T-helper 2 cell treated with Interferon-gamma antibody and Interleukin-4, amounts not matched to agents 5 μg/mL and 100 μg/mL, for 36 hours (primary cell): ENCODE measurements around the gene TMIGD2.
A peak's percentile ranks its signal among the peaks of the same experiment; 100 is the strongest.
"Not testable (repeated sequence)": the region's sequence is repeated elsewhere in the genome, so short reads cannot be mapped to it uniquely, and the experiment has no call there.

Experiments
- DNase-seq: peaks from one replicate; pipeline ENCODE4 v3.0.0; 2021; ENCODE audit warnings: low spot score
- H3K27ac Mint-ChIP-seq: one replicate; pipeline ENCODE4 v1.8.0; 2021; ENCODE audit warnings: mild to moderate bottlenecking, mixed read lengths
- H3K27me3 Mint-ChIP-seq: one replicate; pipeline ENCODE4 v1.8.0; 2021; ENCODE audit warnings: low read depth, mixed read lengths
- H3K36me3 Mint-ChIP-seq: one replicate; pipeline ENCODE4 v1.8.0; 2021; ENCODE audit warnings: low read depth, mixed read lengths
- H3K4me1 Mint-ChIP-seq: one replicate; pipeline ENCODE4 v1.8.0; 2021; ENCODE audit warnings: low read depth, mixed read lengths
- H3K4me3 Mint-ChIP-seq: one replicate; pipeline ENCODE4 v1.8.0; 2022; ENCODE audit warnings: mild to moderate bottlenecking, moderate library complexity, mixed read lengths
- H3K9me3 Mint-ChIP-seq: one replicate; pipeline ENCODE4 v1.8.0; 2021; ENCODE audit warnings: mixed read lengths

Gene TMIGD2

DNA sequence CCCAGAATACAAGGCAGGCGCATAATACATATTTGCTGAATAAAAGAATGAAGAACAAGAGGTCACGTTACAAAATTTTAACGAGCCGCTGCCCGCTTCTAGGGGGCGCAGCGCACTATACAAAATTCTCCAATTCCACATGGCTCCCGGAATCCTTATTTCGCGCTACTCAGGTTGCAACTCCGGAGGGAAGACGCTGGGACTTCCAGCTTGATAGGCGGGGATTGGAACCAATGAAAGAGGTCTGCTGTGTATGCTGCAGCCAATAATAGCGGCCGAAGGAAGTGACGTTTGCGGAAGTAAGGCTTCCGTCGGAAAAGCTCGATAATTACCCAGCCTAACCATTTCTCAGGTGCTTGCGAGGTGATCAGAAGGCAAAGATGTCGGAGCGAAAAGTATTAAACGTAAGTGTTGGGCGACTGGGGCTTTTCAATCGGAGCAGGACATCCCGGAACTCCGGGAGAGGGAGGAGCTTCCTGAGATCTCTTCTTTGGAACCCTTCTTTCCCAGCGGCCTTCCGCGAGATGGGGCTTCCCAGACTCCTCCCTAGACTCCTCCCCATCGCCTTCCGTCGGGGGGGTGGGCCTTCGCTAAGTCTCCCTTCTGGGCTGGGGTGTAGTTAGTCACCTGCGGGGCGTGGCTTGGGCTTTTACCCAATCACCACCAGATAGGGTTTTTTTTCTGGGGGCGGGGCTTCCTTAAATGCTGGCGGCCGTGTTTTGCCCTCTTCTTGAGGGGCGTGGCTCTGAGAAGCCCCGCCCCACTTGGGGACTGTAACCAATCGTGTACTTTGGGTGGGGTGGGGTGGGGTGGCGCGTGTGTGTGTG lies 55.2 kb downstream of the TMIGD2 start, which contains the start of gene YJU2:
TSS of gene YJU2 (plus strand) at position 314 of the 827 bp plus-strand sequence. CDS start at position 381, 67 bp downstream.
- Mint-ChIP-seq H3K27ac (peak within 1 kb of the TSS; percentile 99), H3K4me3 (peak within 1 kb of the TSS; percentile 92), H3K36me3 (peaks cover 32% of the 10 kb centered on the region), H3K9me3 (peaks cover 2% of the 10 kb centered on the region), H3K27me3 (no peaks in the 10 kb centered on the region), H3K4me1 (peaks cover 13% of the 10 kb centered on the region)
- DNase-seq = peak; percentile 99

DNA sequence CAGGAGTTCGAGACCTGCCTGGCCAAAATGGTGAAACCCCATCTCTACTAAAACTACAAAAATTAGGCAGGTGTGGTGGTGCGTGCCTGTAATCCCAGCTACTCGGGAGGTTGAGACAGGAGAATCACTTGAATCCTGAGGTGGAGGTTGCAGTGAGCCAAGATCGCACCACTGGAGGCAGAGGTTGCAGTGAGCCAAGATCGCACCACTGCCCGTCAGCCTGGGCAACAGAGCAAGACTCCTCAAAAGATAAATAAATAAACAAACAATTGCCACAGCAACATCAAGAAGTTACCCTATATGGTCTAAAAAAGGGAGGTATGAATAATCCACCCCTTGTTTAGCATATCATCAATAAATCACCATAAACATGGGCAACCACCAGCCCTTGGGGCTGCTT lies 56.3 kb downstream of the TMIGD2 start:
- H3K4me3 Mint-ChIP-seq, H3K27ac Mint-ChIP-seq, H3K27me3 Mint-ChIP-seq, H3K9me3 Mint-ChIP-seq, DNase-seq: not testable (repeated sequence)
- Mint-ChIP-seq H3K36me3 (peaks cover 26% of the 10 kb centered on the region), H3K4me1 (peaks cover 13% of the 10 kb centered on the region)
